Activated gamma-delta T cell (primary cell): ENCODE results near the gene ARFGEF3.
"Not testable (repeated sequence)": the region's sequence is repeated elsewhere in the genome, so short reads cannot be mapped to it uniquely, and the experiment has no call there.

Experiments
- DNase-seq: peaks from one replicate; lab custom pipeline; 2025; lab: John Stamatoyannopoulos, UW

ARFGEF3 gene

GRCh38 chr6:138346302-138347195 is 184.8 kb downstream of the ARFGEF3 start:
- no peak for DNase-seq

- no peak for DNase-seq
Measured at GRCh38 chr6:138347864-138348263, 186.1 kb downstream of the ARFGEF3 start.

GRCh38 chr6:138349891-138350290 is 188.2 kb downstream of the ARFGEF3 start:
- no peak for DNase-seq

GRCh38 chr6:138357928-138358327 is 196.2 kb downstream of the ARFGEF3 start:
- no peak for DNase-seq

GRCh38 chr6:138368684-138369083 is 206.9 kb downstream of the ARFGEF3 start:
- not testable (repeated sequence) for DNase-seq

- DNase-seq: no peak
Measured at GRCh38 chr6:138370631-138371451, 209.1 kb downstream of the ARFGEF3 start.

GRCh38 chr6:138371452-138371711 is 209.6 kb downstream of the ARFGEF3 start:
- no peak for DNase-seq

GRCh38 chr6:138371720-138372119 is 210.0 kb downstream of the ARFGEF3 start:
- DNase-seq: no peak

GRCh38 chr6:138372711-138373463 is 211.1 kb downstream of the ARFGEF3 start:
- DNase-seq: no peak

GRCh38 chr6:138374230-138374629 is 212.5 kb downstream of the ARFGEF3 start:
- no peak for DNase-seq

GRCh38 chr6:138374815-138375214 is 213.1 kb downstream of the ARFGEF3 start:
- no peak for DNase-seq

GRCh38 chr6:138377042-138377441 is 215.3 kb downstream of the ARFGEF3 start:
- DNase-seq: no peak

- no peak for DNase-seq
Measured at GRCh38 chr6:138377844-138378243, 216.1 kb downstream of the ARFGEF3 start, which contains the start of gene SMIM28. SMIM28 (plus strand) TSS chr6:138377905; CDS start chr6:138378073, 168 bp downstream.

GRCh38 chr6:138378463-138378862 is 216.7 kb downstream of the ARFGEF3 start:
- DNase-seq: no peak

- DNase-seq: no peak
Measured at GRCh38 chr6:138382498-138383265, 220.9 kb downstream of the ARFGEF3 start.

- no peak for DNase-seq
Measured at GRCh38 chr6:138383776-138384175, 222.0 kb downstream of the ARFGEF3 start.

- no peak for DNase-seq
Measured at GRCh38 chr6:138386897-138387296, 225.2 kb downstream of the ARFGEF3 start.

GRCh38 chr6:138387577-138388368 is 226.0 kb downstream of the ARFGEF3 start:
- DNase-seq: no peak

GRCh38 chr6:138389551-138389950 is 227.8 kb downstream of the ARFGEF3 start:
- DNase-seq: no peak
